Testis (tissue), 2 donors: ENCODE results near the gene ADIRF.

Source experiments
- CTCF ChIP-seq, 3 experiments: fragments of 450-650 bp in 2 of 3; fragments of 200-600 bp in 1 of 3; sonication (generic) in 1 of 3; IDR thresholded peaks; one replicate each; pipeline ENCODE4 v1.5.1; 2016 to 2019; ENCODE audit warnings: antibody characterized with exemption in 3 of 3, mild to moderate bottlenecking in 2 of 3, moderate library complexity in 1 of 3
- POLR2A ChIP-seq: fragments of 450-650 bp; IDR thresholded peaks from one replicate; pipeline ENCODE4 v1.6.1; 2017; ENCODE audit warnings: antibody characterized with exemption, mild to moderate bottlenecking, moderate library complexity

GRCh38 chr10:86956848-86957448 lies 11.3 kb upstream of the ADIRF start:
- no peak for TF ChIP-seq CTCF (IDR thresholded peaks at IDR 0.05)
- TF ChIP-seq POLR2A, result no peak
